HG03135 (cell line): ENCODE results near the gene WIF1.

Source experiments
- ATAC-seq: cut with Tn5 transposase; IDR thresholded peaks from one replicate; pipeline ENCODE4 v1.9.1; 2021; ENCODE audit warnings: mild to moderate bottlenecking, moderate library complexity; ENCODE audit not compliant: unreplicated experiment

WIF1 gene

GRCh38 chr12:65039301-65039700, 81.8 kb downstream of the WIF1 start:
- ATAC-seq: no peak

DNA sequence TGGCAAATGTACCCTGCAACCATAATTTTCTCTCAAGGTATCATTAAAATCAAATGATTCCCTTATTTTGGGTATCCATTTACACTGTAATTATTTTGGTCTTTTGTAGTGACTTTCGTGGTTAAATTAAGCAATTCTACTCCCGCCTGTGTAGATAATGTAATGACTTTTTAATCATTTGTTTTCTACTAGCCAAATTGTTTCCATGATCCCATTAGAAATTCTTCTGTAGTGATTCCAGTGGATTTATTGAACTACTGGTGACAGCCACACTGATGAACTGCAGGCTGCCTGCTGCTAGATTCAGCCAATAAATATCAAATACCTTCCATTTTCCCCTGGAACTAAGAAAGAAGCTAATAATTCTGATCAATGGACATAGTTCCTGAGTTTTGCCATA, 96.0 kb downstream of the WIF1 start:
- ATAC-seq: no peak

DNA sequence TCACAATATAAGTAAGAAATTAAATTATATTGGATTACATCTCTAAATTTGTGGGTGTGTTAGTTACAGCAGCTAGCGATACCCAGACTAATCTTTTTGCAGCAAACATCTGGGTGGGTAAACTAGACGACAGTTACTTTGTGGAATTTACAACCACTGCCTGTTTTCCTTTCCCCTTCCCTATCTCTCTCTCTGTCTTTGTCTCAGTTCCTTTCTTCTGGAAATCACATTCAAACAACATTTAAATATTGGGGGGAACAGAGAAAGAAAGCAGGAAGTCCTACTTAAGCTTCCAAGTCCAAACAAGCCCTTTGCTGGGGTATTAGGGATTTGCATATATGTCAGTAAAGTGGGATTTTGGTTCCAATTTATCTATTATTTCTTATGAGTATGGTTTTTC, 97.6 kb downstream of the WIF1 start:
- ATAC-seq: no peak

DNA sequence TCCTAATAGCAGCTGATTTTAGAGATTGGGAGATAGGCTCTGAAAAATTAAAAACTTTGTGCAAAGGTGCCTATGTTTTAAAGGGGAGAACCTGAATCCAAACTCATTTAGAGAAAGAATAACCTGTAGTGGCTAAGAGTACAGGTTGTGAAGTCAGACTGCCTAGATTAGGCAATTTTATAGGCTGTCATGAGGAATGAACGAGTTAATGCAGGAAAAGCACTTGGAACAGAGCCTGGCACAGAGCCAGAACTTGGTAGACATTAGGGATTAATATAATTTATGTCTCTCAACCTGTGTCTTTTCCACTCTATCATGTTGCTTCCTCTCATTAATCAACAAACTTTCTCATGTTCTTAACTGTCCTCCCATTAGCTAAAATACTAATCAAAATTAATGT, 98.1 kb downstream of the WIF1 start:
- ATAC-seq: no peak

GRCh38 chr12:65022421-65022820, 98.7 kb downstream of the WIF1 start:
- no peak for ATAC-seq

GRCh38 chr12:65019696-65020234, 101.3 kb downstream of the WIF1 start:
- no peak for ATAC-seq

- ATAC-seq: no peak
Measured at GRCh38 chr12:65016881-65017650, 104.0 kb downstream of the WIF1 start.

DNA sequence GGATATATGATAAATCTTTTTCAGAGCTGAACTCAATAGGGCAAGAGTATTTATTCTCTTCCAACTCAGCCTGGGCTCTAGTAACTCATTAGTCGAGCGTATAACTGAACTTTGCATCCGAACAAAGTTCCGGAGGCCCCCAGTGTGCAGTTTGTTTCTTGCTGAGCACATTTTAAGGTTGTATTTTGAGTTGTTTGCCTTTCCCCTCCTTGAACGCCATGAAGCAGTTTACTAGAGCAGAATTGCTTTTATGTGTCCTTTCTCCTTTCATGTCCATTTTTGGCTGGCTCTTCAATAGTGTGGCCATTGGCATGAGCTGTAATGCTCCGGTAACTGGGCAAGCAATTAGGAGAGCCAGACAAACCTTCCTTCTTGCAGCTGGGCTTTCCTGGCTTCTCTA, 105.3 kb downstream of the WIF1 start:
- no peak for ATAC-seq

DNA sequence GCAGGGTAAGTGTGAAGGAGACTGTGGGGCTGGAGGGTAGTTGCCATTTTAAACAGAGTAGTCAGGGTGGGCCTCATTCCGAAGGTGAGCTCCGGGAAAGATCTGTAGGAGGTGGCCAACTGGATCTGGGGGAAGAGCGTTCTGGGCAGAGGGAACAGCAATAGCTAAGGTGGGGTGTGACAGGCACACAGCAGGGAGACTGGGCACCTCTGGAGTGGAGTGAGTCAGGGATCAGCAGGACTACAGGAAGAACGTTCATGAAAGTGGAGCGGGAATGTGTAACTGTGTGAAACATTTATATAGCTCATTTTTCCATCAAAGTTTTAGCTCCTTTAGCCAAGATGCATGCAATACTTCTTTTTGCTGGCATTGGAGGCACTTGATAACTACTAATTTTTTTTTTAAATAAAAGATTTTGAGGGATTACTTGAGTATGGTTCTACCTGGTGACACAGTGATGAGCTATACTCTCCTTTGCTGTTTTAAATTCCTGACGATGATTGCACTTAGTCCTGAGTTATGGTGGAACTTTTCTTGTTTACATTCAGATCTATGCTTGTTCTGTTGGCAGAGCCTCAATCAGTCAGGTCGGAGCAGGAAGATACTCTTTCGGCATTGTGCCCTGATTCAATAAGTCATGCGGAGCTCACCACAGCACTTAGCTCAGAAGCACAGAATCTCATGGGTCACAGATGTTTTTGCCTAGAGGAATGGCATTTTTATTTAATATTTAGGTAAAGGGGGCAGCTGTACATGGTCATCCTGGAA, 106.4 kb downstream of the WIF1 start:
- no peak for ATAC-seq

- ATAC-seq: no peak
Measured at GRCh38 chr12:65010437-65010836, 110.7 kb downstream of the WIF1 start.

DNA sequence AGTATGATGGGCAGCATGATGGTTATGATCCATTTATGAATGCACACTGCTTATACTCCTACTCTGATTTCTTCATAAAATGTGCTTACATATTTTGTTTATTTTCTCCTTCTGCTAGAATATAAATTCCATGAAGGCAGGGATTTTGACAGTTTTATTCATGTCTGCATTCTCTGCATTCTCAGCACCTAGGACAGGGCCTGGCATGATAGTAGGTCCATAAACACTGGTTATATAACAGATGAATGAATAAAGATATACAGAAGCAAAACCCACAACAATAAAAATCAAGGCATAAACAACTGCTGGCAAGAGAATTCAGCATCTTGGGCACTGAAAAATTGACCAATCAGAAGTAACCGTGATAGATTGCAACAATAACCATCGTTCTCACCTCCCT, 115.4 kb downstream of the WIF1 start:
- ATAC-seq: no peak

DNA sequence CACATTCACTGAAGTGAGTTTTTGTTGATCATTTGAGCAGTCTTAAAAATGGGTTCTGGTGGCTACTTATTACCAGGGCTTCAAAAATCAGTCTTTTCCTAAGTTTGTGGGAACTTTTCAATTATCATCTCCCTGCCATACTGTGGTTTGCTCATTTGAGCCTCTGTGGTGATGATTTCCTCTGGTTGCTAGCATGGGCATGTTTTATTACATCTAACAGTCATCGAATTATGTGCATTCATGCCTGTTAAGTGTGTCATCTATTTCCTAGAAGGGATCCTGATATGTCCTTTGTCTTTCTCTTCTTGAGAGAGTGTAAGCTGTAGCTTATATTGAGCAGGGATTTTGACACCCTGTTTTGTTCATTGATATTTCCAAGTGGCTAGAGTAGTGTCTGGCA, 116.8 kb downstream of the WIF1 start:
- ATAC-seq: no peak
